GM18867 (cell line): ENCODE results near the gene MEX3D.
"Not testable (repeated sequence)": the region's sequence is repeated elsewhere in the genome, so short reads cannot be mapped to it uniquely, and the experiment has no call there.

ENCODE experiments used
- ATAC-seq: cut with Tn5 transposase; IDR thresholded peaks from one replicate; pipeline ENCODE4 v1.9.1; 2021; ENCODE audit warnings: mild to moderate bottlenecking, moderate library complexity; ENCODE audit not compliant: unreplicated experiment

Gene MEX3D

DNA sequence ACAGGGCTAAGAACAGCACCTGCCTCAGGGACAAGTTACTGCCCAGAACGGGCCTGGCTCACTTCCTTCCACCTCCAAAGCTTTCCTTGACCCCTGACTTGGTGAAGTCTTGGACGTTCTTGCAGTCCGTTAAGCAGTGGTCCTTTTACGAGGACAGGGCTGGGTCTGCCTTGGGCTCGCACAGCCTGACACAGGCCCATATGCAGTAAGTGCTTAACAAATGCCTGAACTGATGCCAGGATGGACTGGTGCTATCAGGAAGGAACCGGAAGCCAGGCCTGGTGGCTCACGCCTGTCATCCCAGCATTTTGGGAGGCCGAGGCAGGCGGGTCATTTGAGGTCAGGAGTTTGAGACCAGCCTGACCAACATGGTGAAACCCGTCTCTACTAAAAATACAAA is 46.1 kb downstream of the MEX3D start:
- ATAC-seq = no peak

- ATAC-seq = no peak
Measured at GRCh38 chr19:1521636-1522035, 46.5 kb downstream of the MEX3D start.

GRCh38 chr19:1520203-1520780 is 47.8 kb downstream of the MEX3D start:
- ATAC-seq = no peak

- not testable (repeated sequence) for ATAC-seq
Measured at GRCh38 chr19:1519802-1520201, 48.3 kb downstream of the MEX3D start.

GRCh38 chr19:1518471-1518870 is 49.7 kb downstream of the MEX3D start:
- no peak for ATAC-seq

GRCh38 chr19:1516395-1516753 is 51.8 kb downstream of the MEX3D start:
- ATAC-seq = no peak

GRCh38 chr19:1514986-1515721 is 53.0 kb downstream of the MEX3D start:
- no peak for ATAC-seq

DNA sequence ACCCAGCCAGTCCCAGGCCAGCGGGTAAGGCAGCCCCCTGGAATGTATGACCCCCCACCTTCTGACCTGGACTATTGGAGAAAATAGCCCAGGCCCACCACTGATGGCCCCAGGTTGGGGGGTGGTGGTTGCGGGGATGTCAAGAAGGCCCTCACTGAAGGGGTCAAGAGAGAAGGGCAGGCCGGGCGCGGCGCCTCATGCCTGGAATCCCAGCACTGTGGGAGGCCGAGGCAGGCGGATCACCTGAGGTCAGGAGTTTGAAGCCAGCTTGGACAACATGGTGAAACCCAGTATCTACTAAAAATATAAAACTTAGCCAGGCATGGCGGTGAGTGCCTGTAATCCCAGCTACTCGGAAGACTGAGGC is 53.8 kb downstream of the MEX3D start:
- ATAC-seq = no peak

- no peak for ATAC-seq
Measured at GRCh38 chr19:1513499-1514294, 54.4 kb downstream of the MEX3D start.

GRCh38 chr19:1512671-1513498 is 55.2 kb downstream of the MEX3D start, which contains the start of gene ADAMTSL5:
Gene ADAMTSL5 (minus strand): TSS chr19:1513019. CDS start chr19:1510943, 2,076 bp downstream.
- no peak for ATAC-seq

DNA sequence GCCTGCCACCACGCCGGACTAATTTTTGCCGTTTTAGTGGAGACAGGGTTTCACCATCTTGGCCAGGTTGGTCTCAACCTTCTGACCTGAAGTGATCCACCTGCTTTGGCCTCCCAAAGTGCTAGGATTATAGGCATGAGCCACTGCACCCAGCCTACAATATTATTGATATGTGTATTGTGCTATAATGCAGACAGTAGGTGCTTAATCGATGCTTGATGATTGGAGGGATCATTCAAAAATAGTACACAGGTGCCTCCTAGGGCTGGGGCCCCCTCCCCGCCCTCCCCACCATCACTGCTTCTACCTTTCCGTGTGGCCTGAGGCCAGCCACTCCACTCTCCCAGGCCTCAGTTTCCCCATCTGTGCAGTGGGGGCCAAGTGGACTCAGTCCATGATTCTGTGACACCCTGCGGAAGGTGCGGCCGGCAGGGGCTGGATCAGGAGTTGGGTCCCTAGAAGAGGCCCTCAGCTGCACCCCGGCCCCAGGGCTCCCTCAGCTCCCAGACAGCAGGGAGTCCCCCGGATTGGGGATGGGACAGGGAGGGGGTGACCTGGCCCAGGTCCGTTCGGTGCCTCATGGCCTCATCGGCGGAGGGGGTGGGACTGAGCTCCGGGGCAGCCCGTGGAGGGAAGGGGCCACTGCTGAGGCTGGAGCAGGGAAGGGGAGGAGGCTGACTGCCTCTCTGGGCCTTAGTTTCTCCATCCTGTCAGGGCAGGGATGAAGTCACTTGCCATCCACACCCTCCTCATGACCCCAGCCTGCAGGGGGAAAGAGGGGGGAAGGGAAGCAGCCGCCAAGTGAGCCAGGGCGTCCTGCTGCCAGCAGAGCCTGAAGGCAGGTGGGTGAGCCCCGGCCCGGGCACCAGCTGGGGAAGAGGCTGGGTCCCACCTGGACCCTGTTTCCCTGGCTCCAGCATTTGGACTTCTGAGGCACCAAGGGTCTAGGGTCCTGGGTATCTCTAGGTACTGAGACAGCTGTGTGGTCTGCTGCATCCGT is 56.5 kb downstream of the MEX3D start:
- ATAC-seq = no peak

GRCh38 chr19:1510807-1511206 is 57.3 kb downstream of the MEX3D start:
- ATAC-seq = no peak

DNA sequence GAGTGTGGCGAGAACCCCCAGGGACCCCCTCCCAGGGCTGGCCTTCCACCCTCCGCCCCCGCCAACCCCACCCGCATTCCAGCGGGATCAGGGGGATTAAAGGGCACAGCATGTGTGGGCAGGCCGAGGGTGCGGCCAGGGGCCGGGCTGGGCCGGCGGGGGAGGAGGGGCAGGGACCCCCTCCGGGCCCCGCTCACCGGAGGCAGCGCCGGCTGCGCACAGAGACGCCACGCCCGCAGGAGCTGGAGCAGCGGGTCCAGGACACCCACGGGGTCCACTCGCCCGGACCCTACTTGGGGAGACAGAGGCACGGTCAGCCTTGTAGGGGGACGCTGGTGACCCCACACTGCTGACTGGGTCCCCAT is 57.7 kb downstream of the MEX3D start:
- ATAC-seq = no peak

DNA sequence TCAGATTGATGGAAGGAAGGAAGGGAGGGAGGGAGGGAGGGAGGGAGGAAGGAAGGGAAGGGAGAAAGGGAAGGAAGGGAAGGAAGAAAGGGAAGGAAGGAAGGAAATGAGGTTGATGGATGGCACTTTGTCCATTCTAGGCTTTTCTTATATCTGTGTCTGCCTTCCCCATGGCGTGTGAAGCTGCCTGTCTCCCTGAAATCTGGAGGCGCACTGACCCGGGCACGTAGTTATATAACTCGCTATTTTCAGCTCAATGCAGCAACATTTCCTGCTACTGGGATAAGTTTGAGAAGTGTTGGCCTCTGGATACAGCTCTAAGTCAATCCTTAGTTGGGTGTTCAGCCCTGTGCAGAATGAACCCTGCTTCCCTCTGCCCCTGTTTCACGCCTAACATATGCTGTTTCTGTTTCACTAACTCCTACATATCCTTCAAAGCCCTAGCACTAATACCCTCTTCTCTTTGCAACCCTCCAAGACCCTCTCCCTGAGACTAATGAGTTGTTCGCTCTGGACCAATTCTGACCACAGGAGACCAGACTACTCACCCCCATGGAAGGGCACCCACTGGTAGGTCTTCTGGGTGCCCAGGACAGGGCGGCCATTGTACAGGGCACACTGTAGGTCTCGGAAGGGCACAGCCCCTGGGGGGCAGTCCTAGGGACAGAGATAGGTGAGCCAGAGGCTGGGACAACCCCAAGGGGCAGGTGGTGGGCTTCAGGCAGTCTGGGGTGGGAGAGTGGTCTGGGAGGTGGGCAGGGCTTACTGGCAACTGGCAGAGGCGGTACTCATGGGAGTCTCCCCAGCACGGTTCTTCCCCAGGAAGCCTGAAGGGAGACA is 58.3 kb downstream of the MEX3D start:
- no peak for ATAC-seq

GRCh38 chr19:1508507-1508856 is 59.6 kb downstream of the MEX3D start:
- ATAC-seq = no peak

GRCh38 chr19:1507763-1508506 is 60.2 kb downstream of the MEX3D start:
- no peak for ATAC-seq

DNA sequence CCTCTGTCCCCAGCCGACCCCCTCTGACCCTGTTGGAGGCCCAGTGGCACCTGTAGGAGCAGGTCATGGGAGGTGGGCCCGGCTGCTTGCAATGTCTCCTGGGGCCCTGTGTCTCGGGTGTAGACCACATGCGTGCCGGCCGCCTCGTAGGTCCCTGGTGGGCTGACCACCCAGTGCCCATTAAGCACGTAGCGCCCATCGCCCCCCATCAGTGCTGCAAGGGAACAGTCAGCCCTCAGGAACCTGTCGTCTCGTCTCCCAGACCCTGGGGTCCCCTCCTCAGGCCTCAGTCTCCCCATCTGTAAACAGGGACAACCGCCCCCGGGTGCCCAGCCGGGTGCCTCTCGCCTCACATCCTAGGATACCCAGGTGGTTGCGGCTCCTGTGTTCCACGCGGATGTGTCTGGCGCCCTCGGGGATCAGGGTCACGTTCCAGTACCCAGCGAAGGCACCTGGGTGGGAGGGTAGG is 60.9 kb downstream of the MEX3D start:
- no peak for ATAC-seq
